MM.1S (cell line): ENCODE measurements around the gene ALX1.

Experiments
- DNase-seq: peaks from one replicate; pipeline ENCODE4 v3.0.0-alpha.2; 2015
- H2AFZ ChIP-seq: fragments of 300-600 bp; sonication (generic); 2 replicates; pipeline ENCODE4 v1.6.0; 2016; ENCODE audit warnings: antibody characterized with exemption, low read length
- H3F3A ChIP-seq: fragments of 300-600 bp; sonication (generic); 2 replicates; pipeline ENCODE4 v1.6.1; 2016; ENCODE audit warnings: mild to moderate bottlenecking, antibody characterized with exemption, low read length, moderate library complexity, mixed read lengths; ENCODE audit not compliant: insufficient read depth
- H3K27ac ChIP-seq: fragments of 300-600 bp; sonication (generic); 2 replicates; pipeline ENCODE4 v1.5.1; 2016; ENCODE audit warnings: mild to moderate bottlenecking, low read length
- H3K27me3 ChIP-seq: fragments of 300-600 bp; sonication (generic); replicated peaks from 2 replicates; pipeline ENCODE4 v1.6.0; 2016; ENCODE audit warnings: low read length; ENCODE audit not compliant: insufficient read depth
- H3K36me3 ChIP-seq: fragments of 300-600 bp; sonication (generic); replicated peaks from 2 replicates; pipeline ENCODE4 v1.6.1; 2016; ENCODE audit warnings: mild to moderate bottlenecking, low read length, mixed read lengths; ENCODE audit not compliant: insufficient read depth
- H3K4me1 ChIP-seq: fragments of 300-600 bp; sonication (generic); 2 replicates; pipeline ENCODE4 v1.6.1; 2016; ENCODE audit warnings: low read length, mixed read lengths
- H3K4me2 ChIP-seq: fragments of 300-600 bp; sonication (generic); 2 replicates; pipeline ENCODE4 v1.6.0; 2016; ENCODE audit warnings: low read depth, low read length
- H3K4me3 ChIP-seq: fragments of 300-600 bp; sonication (generic); 2 replicates; pipeline ENCODE4 v1.5.1; 2016; ENCODE audit warnings: low read length, mixed read lengths
- H3K79me2 ChIP-seq: fragments of 300-600 bp; sonication (generic); 2 replicates; pipeline ENCODE4 v1.6.1; 2016; ENCODE audit warnings: mixed run types, low read length, mixed read lengths
- H3K9ac ChIP-seq: fragments of 300-600 bp; sonication (generic); 2 replicates; pipeline ENCODE4 v1.6.1; 2016; ENCODE audit warnings: low read length, mixed read lengths
- H3K9me2 ChIP-seq: fragments of 300-600 bp; sonication (generic); replicated peaks from 2 replicates; pipeline ENCODE4 v1.6.1; 2016; ENCODE audit warnings: mild to moderate bottlenecking, low read length, mixed read lengths; ENCODE audit not compliant: insufficient read depth
- H3K9me3 ChIP-seq: fragments of 300-600 bp; sonication (generic); replicated peaks from 2 replicates; pipeline ENCODE4 v1.6.1; 2016; ENCODE audit warnings: mild to moderate bottlenecking, low read length, mixed read lengths; ENCODE audit not compliant: insufficient read depth
- H4K20me1 ChIP-seq: fragments of 300-600 bp; sonication (generic); 2 replicates; pipeline ENCODE4 v1.6.1; 2016; ENCODE audit warnings: mild to moderate bottlenecking, low read length, moderate library complexity, mixed read lengths; ENCODE audit not compliant: insufficient read depth
- CTCF ChIP-seq: fragments of 300-600 bp; sonication (generic); IDR thresholded peaks from 2 replicates; pipeline ENCODE4 v1.5.1; 2016; ENCODE audit warnings: antibody characterized with exemption, low read length, mixed read lengths
- EZH2 ChIP-seq: fragments of 300-600 bp; sonication (generic); optimal IDR thresholded peaks from 2 replicates; pipeline ENCODE3; 2017; ENCODE audit warnings: low read depth, mild to moderate bottlenecking, antibody characterized with exemption, low read length, mixed read lengths
- EZH2phosphoT487 ChIP-seq: fragments of 300-600 bp; sonication (generic); IDR thresholded peaks from 2 replicates; pipeline ENCODE4 v1.6.1; 2018; ENCODE audit warnings: antibody characterized with exemption, low read length

The ALX1 gene

GRCh38 chr12:85266356-85266755, 13.7 kb upstream of the ALX1 start:
- Histone ChIP-seq H3K79me2 (no peaks in the 10 kb centered on the region), H3K4me2 (no peak overlapping the region), H4K20me1 (no peaks in the 10 kb centered on the region), H3K9ac (no peak overlapping the region), H3K4me1 (no peaks in the 10 kb centered on the region), H2AFZ (no peak overlapping the region), H3K27me3 (no peaks in the 10 kb centered on the region), H3K36me3 (no peaks in the 10 kb centered on the region), H3K9me3 (no peaks in the 10 kb centered on the region), H3K9me2 (no peaks in the 10 kb centered on the region), H3F3A (no peaks in the 10 kb centered on the region), H3K27ac (no peak overlapping the region), H3K4me3 (no peak overlapping the region)
- TF ChIP-seq EZH2phosphoT487 (no peak), CTCF (no peak), EZH2 (no peak)
- DNase-seq, result no peak

DNA sequence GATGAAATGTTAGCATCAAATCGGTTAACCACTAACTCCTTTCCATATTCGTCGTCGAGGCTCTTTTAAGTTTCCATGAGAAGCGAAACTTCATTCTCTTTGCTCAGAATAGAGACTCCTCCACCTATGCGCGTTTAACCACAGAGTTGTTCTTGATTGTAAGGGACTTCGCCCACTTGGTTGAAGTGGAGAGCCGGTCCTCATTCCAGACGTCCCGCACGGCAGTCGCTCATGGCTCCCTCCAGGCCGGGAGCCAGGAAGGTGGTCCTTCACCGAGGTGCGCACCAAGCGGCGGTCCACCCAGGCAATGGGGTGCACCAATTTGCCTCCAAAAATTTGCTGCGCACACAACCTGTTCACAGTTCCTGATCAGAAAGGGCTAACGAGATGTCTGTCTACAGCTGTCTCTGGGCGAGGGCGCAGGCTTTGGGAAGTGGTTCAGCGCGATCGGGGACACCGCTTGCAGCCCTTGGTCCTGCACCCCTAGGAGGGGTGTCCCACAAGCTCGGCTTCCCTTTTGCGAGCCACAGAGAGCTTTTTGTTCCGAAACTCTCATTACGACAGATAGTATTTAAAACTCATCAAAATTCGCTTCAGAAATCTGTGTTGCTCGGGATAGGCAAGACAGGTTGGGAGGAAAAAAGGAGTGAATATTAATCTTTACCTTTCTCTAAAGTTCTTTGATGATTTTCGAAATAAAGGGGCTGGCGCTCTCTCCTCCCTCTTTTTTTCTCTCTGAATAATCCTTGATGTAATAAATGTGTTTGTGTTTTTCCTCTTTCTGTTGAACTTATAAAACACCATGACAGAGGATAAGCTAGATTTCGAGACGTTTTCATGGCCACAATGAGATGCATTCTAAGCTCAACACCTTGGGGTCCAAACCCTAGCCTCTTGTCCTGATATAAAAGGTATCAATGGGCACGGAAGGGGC, 6.4 kb upstream of the ALX1 start:
- Histone ChIP-seq H4K20me1 (no peaks in the 10 kb centered on the region), H3K79me2 (no peaks in the 10 kb centered on the region), H3K4me1 (peaks cover 7% of the 10 kb centered on the region; the same call in 1 of the 2 replicates), H3K9me3 (no peaks in the 10 kb centered on the region), H3K36me3 (no peaks in the 10 kb centered on the region), H3K9ac (peak overlapping the region; percentile 14; the same call in 1 of the 2 replicates), H3K9me2 (no peaks in the 10 kb centered on the region), H3F3A (0 out of 2 replicates have a peak, but pooled peaks cover 5% of the 10 kb centered on the region), H3K27ac (peak overlapping the region; percentile 38; the same call in 1 of the 2 replicates), H3K27me3 (no peaks in the 10 kb centered on the region), H3K4me3 (peak overlapping the region; percentile 57), H2AFZ (peak overlapping the region; percentile 58; the same call in 1 of the 2 replicates), H3K4me2 (peak overlapping the region; percentile 89)
- TF ChIP-seq CTCF (no peak), EZH2phosphoT487 (no peak), EZH2 (no peak)
- peak; percentile 75 for DNase-seq

DNA sequence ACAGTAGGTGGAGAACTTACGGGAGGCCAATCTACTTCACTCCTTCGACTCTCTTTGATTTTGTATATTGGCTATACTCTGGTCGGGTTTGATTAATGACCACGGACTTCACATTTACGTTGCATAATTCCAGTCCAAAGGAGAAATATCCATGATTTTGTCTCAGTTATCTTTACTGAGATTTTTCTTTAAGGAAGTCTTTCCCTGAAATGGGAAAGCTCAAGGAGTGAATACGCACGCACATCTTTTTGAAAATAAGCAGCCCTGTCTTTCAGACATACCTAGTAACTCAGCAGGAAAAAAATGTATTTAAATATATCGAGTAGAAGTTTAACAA, 5.7 kb upstream of the ALX1 start:
- H3K27me3 ChIP-seq, result no peaks in the 10 kb centered on the region
- no peak for TF ChIP-seq CTCF
- TF ChIP-seq EZH2phosphoT487, result no peak
- no peak for TF ChIP-seq EZH2
- no peaks in the 10 kb centered on the region for H4K20me1 ChIP-seq
- H3K27ac ChIP-seq, result no peak overlapping the region
- peak overlapping the region; percentile 89; the same call in 1 of the 2 replicates for H3K4me2 ChIP-seq
- H3K9me2 ChIP-seq, result no peaks in the 10 kb centered on the region
- DNase-seq, result no peak
- no peaks in the 10 kb centered on the region for H3K36me3 ChIP-seq
- peaks cover 7% of the 10 kb centered on the region; the same call in 1 of the 2 replicates for H3K4me1 ChIP-seq
- H3F3A ChIP-seq, result 0 out of 2 replicates have a peak, but pooled peaks cover 5% of the 10 kb centered on the region
- H3K79me2 ChIP-seq, result no peaks in the 10 kb centered on the region
- no peaks in the 10 kb centered on the region for H3K9me3 ChIP-seq
- H3K4me3 ChIP-seq, result no peak overlapping the region
- H3K9ac ChIP-seq, result no peak overlapping the region
- H2AFZ ChIP-seq, result no peak overlapping the region
